Measurements from ENCODE around the gene COL5A1.

COL5A1 gene

GRCh38 chr9:134885001-134885678 lies 243.5 kb downstream of the COL5A1 start:
- no peak for DNase-seq

- DNase-seq: no peak
These were observed 244.2 kb downstream of the COL5A1 start for GRCh38 chr9:134885679-134886412.

GRCh38 chr9:134886413-134886913 lies 244.9 kb downstream of the COL5A1 start:
- DNase-seq: no peak

GRCh38 chr9:134887219-134887618 lies 245.6 kb downstream of the COL5A1 start:
- DNase-seq: no peak

- DNase-seq: no peak
These were observed 246.3 kb downstream of the COL5A1 start for GRCh38 chr9:134887686-134888602.

- DNase-seq: no peak
These were observed 247.1 kb downstream of the COL5A1 start for GRCh38 chr9:134888603-134889190.

GRCh38 chr9:134889386-134890154 lies 248.0 kb downstream of the COL5A1 start:
- DNase-seq: no peak

- DNase-seq: no peak
These were observed 248.5 kb downstream of the COL5A1 start for GRCh38 chr9:134890155-134890495.

GRCh38 chr9:134891053-134891452 lies 249.4 kb downstream of the COL5A1 start:
- no peak for DNase-seq

- DNase-seq: no peak
These were observed 250.1 kb downstream of the COL5A1 start for GRCh38 chr9:134891713-134892112.

GRCh38 chr9:134892221-134892620 lies 250.6 kb downstream of the COL5A1 start:
- no peak for DNase-seq

- DNase-seq: no peak
These were observed 251.3 kb downstream of the COL5A1 start for GRCh38 chr9:134892820-134893420.
